Type B pancreatic cell (in vitro differentiated cells): ENCODE data around the gene ADAM33. TPM values are rescaled to one million over a fixed set of nuclear protein-coding genes. Genes with fewer than 3 reads are reported as not detected.
A peak's percentile ranks its signal among the peaks of the same experiment; 100 is the strongest.

Experiments used
- DNase-seq: peaks from one replicate; pipeline ENCODE4 v3.0.0; 2021; ENCODE audit warnings: mixed read lengths; ENCODE audit not compliant: unreplicated experiment; ENCODE audit errors: extremely low spot score
- H3K27ac Mint-ChIP-seq: 2 replicates; pipeline ENCODE4 v1.8.0; 2021; ENCODE audit warnings: mild to moderate bottlenecking, mixed read lengths
- H3K27me3 Mint-ChIP-seq: 2 replicates; pipeline ENCODE4 v1.8.0; 2021; ENCODE audit warnings: mixed read lengths
- H3K36me3 Mint-ChIP-seq: 2 replicates; pipeline ENCODE4 v1.8.0; 2021; ENCODE audit warnings: mixed read lengths
- H3K4me1 Mint-ChIP-seq: one replicate; pipeline ENCODE4 v1.8.0; 2021; ENCODE audit warnings: mixed read lengths; ENCODE audit not compliant: unreplicated experiment
- H3K4me3 Mint-ChIP-seq: 2 replicates; pipeline ENCODE4 v1.8.0; 2021; ENCODE audit warnings: mild to moderate bottlenecking, mixed read lengths
- H3K9me3 Mint-ChIP-seq: 2 replicates; pipeline ENCODE4 v1.8.0; 2021; ENCODE audit warnings: mixed read lengths
- total RNA-seq: library from RNA; stranded (reverse); gene quantifications from 2 replicates; pipeline ENCODE4 v1.2.1, GENCODE V29; 2021; ENCODE audit warnings: low replicate concordance
- TF ChIP-seq, protein P1 (sequence below): fragments of 200-600 bp; sonication (generic); conservative IDR thresholded peaks from 2 replicates; pipeline ENCODE4 v1.5.0; 2021; ENCODE audit warnings: antibody characterized with exemption, mild to moderate bottlenecking

ADAM33 gene
- total RNA-seq, 1 donor from 2014 or later: 8.2 TPM

GRCh38 chr20:3681352-3681930, 369 bp downstream of the ADAM33 start:
- H3K9me3 Mint-ChIP-seq: no peaks in the 10 kb centered on the region
- no peak overlapping the region for H3K27ac Mint-ChIP-seq
- peaks cover 17% of the 10 kb centered on the region for H3K4me1 Mint-ChIP-seq
- no peak for DNase-seq
- TF ChIP-seq, protein P1, sequence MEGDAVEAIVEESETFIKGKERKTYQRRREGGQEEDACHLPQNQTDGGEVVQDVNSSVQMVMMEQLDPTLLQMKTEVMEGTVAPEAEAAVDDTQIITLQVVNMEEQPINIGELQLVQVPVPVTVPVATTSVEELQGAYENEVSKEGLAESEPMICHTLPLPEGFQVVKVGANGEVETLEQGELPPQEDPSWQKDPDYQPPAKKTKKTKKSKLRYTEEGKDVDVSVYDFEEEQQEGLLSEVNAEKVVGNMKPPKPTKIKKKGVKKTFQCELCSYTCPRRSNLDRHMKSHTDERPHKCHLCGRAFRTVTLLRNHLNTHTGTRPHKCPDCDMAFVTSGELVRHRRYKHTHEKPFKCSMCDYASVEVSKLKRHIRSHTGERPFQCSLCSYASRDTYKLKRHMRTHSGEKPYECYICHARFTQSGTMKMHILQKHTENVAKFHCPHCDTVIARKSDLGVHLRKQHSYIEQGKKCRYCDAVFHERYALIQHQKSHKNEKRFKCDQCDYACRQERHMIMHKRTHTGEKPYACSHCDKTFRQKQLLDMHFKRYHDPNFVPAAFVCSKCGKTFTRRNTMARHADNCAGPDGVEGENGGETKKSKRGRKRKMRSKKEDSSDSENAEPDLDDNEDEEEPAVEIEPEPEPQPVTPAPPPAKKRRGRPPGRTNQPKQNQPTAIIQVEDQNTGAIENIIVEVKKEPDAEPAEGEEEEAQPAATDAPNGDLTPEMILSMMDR: no peak
- H3K4me3 Mint-ChIP-seq: peak overlapping the region; percentile 79
- peaks cover 64% of the 10 kb centered on the region for H3K27me3 Mint-ChIP-seq
- H3K36me3 Mint-ChIP-seq: no peaks in the 10 kb centered on the region

DNA sequence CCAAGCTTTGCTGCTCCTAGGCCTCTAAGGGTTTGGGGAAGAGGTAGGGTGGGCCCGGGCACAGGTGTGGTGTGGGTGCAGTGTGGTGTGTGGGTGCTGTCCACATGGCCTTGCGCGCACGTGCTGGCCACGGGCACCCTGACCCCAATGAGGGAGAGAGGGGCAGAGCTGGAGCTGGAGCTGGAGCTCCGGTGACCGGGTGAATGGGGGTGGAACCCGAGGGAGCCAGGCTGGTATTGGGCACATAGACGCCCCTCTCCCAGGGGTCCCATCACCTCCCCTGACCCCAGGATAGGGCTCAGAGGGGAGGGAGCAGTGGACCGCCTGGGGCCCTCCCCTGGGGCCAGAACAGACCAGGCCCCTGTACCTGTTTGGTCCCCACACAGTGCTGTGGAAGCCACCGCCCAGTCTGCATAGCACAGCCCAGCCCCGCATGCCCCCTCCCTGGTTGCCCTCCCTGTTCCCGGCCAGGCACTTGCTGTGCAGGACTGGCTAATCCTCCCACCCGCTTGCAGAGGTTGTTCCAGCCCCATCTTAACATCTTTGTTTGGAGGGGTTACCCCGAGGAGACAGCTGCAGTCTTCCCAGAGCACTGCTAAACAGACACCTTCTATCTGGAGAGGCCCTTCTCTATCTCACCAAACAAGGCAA, 984 bp downstream of the ADAM33 start:
- TF ChIP-seq, protein P1: no peak
- Mint-ChIP-seq H3K27me3 (peaks cover 62% of the 10 kb centered on the region), H3K9me3 (no peaks in the 10 kb centered on the region), H3K4me1 (peaks cover 17% of the 10 kb centered on the region), H3K27ac (no peak overlapping the region), H3K36me3 (no peaks in the 10 kb centered on the region), H3K4me3 (peak overlapping the region; percentile 79)
- DNase-seq: no peak

DNA sequence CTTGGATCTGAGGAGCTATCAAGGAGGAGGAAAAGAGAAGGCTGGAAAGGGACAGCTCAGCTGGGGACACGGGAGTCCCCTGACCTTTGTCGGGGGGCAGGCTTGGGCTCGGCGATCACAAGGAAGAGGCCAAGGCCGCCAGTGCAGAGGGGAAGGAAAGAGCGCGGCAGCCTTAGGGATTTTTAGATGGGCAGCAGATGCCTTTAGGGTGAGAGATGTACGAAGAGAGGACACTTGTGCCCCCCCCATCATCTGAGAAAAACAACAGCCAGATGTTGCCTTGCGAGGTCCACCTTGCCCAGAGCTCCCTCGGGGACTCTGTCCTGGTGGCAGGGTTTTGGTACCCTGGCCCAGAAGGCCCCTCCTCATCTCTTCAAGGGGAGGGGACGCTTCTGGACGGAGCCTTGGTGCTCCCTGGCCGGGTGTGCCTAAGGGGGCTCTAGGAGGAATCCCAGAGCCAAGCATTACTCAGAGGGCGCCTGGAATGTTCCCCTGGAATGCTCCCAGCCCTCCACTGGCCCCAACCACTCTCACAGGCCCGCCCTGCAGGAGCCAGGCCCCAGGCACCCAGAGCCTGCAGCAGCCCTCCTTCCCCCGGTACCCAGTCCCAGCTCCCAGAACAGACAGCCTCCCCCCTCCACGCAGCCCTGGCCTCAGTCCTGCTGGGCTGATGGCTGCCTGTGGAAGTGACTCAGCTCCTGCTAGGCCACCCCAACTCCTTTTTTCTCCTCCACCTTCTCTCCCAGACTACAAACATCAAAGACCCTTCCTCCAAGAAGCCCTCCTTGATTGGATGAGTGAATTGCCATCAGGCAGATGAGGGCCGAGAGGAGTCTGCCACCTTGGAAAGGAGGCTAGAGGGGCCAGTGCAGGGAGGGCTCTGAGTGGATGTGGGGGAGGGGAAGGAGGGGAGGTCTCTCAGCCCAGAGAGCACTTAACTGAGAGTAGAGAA, 1.8 kb downstream of the ADAM33 start:
- H3K36me3 Mint-ChIP-seq: no peaks in the 10 kb centered on the region
- TF ChIP-seq, protein P1: no peak
- no peak overlapping the region for H3K4me3 Mint-ChIP-seq
- H3K9me3 Mint-ChIP-seq: no peaks in the 10 kb centered on the region
- peaks cover 63% of the 10 kb centered on the region for H3K27me3 Mint-ChIP-seq
- peaks cover 17% of the 10 kb centered on the region for H3K4me1 Mint-ChIP-seq
- DNase-seq: no peak
- H3K27ac Mint-ChIP-seq: no peak overlapping the region

DNA sequence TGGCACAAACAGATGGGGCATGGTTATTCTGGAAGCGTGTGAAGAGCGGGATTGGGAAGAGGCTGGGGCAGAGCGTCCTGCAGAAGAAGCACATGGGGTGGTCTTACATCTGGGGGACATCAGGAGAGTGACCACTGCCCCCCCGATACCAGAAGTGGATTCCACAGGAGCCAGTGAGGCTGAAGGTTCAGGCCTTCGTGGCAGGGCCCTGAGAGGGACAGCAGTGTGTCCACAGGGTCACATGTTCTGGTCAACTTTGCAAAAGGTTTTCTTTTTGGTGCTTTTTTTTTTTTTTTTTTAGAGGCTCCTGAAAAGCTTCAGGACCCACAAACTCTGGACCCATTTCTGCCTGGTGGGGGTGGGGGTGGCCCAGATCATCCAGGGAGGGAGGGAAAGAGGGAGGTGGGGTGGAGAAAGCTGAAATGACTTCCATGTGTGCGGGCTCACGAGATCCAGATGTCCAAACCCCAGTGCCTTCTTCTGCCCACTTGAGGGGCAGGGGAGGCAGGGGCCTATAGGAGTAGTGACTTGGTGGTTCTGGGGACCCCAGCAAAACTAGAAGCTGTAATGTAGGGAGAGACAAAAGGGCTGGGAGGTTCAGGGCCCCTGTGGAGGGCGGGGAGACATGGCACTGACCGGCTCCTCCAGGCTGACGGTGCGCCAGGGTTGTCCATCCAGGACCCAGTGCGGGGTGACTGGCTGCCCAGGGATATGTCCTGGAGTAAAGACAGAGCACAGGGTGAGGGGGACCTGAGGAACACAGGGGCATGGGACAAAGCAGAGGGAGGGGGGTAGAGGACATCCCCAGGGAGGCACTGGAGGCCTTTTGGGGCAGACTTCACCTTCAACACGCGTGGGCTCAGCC, 2.7 kb downstream of the ADAM33 start:
- Mint-ChIP-seq H3K4me3 (no peak overlapping the region), H3K36me3 (no peaks in the 10 kb centered on the region), H3K4me1 (peaks cover 17% of the 10 kb centered on the region), H3K27ac (no peak overlapping the region), H3K9me3 (no peaks in the 10 kb centered on the region), H3K27me3 (peaks cover 64% of the 10 kb centered on the region)
- DNase-seq: no peak
- TF ChIP-seq, protein P1: no peak

DNA sequence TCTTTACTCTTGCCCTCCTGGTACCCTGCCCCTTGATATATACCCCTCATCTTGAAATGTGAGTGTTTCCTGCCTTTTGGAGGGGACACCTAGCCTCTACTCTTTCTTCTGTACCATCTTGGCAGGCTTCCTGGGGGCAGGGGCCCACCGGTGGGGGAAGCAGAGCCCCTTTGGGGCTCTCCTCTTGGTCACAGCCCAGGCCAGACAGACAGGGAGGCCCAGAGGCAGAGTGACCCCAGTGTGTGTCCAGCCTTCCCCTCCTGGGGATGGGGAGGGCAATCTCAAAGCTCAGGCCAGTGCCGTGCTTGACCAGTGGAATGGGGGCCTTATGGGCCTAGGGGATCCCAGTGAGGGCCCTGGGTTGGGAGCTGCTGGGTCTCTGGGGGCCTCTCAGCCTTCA, 3.6 kb downstream of the ADAM33 start:
- Mint-ChIP-seq H3K4me3 (no peak overlapping the region), H3K9me3 (no peaks in the 10 kb centered on the region), H3K27me3 (peaks cover 59% of the 10 kb centered on the region), H3K4me1 (peaks cover 17% of the 10 kb centered on the region), H3K36me3 (no peaks in the 10 kb centered on the region), H3K27ac (no peak overlapping the region)
- no peak for DNase-seq
- TF ChIP-seq, protein P1: no peak
